Activated B cell treated with CpG ODN at 0.5 μM for 24 hours (primary cell): ENCODE data around the gene SUN2. TPM values are rescaled to one million over a fixed set of nuclear protein-coding genes. Genes with fewer than 3 reads are reported as not detected.

Experiments
- ATAC-seq: fragments of 200-7000 bp; cut with Tn5 transposase; one replicate; pipeline ENCODE4 v1.10.0; 2021; ENCODE audit warnings: low read depth, mild to moderate bottlenecking, moderate library complexity
- CTCF ChIA-PET: fragments of 350-600 bp; sonication (Branson Sonifier 250); formaldehyde crosslinking; loops from one replicate; lab custom pipeline; 2021; ENCODE audit warnings: antibody characterized with exemption; lab: Charles Lee
- POLR2A ChIA-PET: fragments of 350-600 bp; sonication (Branson Sonifier 250); formaldehyde crosslinking; loops from one replicate; lab custom pipeline; 2021; ENCODE audit warnings: antibody characterized with exemption; lab: Charles Lee
- DNase-seq: peaks from one replicate; pipeline ENCODE4 v3.0.0; 2022
- H3K27ac Mint-ChIP-seq: one replicate; pipeline ENCODE4 v1.8.0; 2020; ENCODE audit warnings: mixed read lengths
- H3K27me3 Mint-ChIP-seq: one replicate; pipeline ENCODE4 v1.8.0; 2021; ENCODE audit warnings: mixed read lengths
- H3K36me3 Mint-ChIP-seq: one replicate; pipeline ENCODE4 v1.8.0; 2021; ENCODE audit warnings: low read depth, mixed read lengths
- H3K4me1 Mint-ChIP-seq: one replicate; pipeline ENCODE4 v1.8.0; 2021; ENCODE audit warnings: mixed read lengths
- H3K4me3 Mint-ChIP-seq: one replicate; pipeline ENCODE4 v1.8.0; 2020; ENCODE audit warnings: mild to moderate bottlenecking, mixed read lengths
- H3K9me3 Mint-ChIP-seq: one replicate; pipeline ENCODE4 v1.8.0; 2020; ENCODE audit warnings: mixed read lengths
- CTCF ChIP-seq: fragments of 200-600 bp; IDR thresholded peaks from one replicate; pipeline ENCODE4 v1.8.0; 2022; ENCODE audit warnings: antibody characterized with exemption, mild to moderate bottlenecking
- intact Hi-C: fragments of 100-400 bp; cut with micrococcal nuclease; formaldehyde crosslinking; loops from one replicate; pipeline ENCODE4 v1.15.1; 2024
- total RNA-seq: library from RNA; stranded (reverse); gene quantifications from 2 replicates; pipeline ENCODE4 v1.2.3, GENCODE V29; 2022

SUN2 gene
- total RNA-seq, 1 donor from 2014 or later: 146 TPM

DNA sequence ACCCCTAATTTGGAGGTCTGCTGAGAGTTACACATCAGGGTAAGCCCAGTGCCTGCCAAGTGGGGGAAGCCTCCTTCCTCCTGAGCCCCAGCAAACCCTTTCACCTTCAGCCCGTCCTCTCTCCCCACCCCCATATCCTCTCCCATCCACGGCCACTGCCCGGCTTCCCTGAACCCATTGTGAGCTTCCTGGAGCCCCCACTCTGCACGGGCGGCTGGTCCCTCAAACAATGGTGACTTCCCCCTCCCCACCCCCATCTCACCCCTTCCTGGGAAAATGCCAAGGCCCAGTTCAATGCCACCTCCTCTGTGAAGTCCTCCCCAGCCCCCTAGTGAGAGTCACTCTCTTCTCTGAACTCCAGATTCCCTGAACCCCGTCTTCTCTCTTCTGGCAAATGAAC, 20.3 kb upstream of the SUN2 start:
- Mint-ChIP-seq H3K4me1 (no peaks in the 10 kb centered on the region), H3K27me3 (no peaks in the 10 kb centered on the region), H3K9me3 (no peaks in the 10 kb centered on the region), H3K4me3 (no peak overlapping the region), H3K27ac (no peak overlapping the region), H3K36me3 (peaks cover 14% of the 10 kb centered on the region)
- TF ChIP-seq CTCF: no peak
- intact Hi-C loops: no loop called here
- ChIA-PET POLR2A (no interaction called here), CTCF (no interaction called here)
- ATAC-seq (no peak), DNase-seq (no peak)

DNA sequence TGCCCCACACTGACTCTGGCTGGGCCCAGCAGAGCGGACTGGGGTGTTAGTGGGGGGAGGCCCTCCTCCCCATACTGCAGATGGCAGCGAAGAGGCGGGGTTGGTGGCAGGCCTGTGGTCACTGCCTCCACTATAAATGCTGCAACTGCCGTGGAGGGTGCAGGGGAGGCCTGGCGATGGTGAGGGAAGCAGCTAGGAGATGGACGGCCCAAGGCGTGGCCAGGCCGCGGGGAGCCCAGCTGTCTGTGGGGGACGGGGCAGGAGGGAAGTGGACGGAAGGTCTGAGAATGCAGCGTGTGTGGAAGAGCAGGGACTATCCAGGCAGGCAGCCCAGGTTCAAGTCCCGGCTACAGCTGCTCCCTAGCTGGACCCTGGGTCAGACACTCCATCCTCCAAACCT, 19.9 kb upstream of the SUN2 start:
- intact Hi-C loops: no loop called here
- no peaks in the 10 kb centered on the region for H3K9me3 Mint-ChIP-seq
- POLR2A ChIA-PET: no interaction called here
- H3K27ac Mint-ChIP-seq: no peak overlapping the region
- DNase-seq (no peak), ATAC-seq (no peak)
- peaks cover 14% of the 10 kb centered on the region for H3K36me3 Mint-ChIP-seq
- no peaks in the 10 kb centered on the region for H3K4me1 Mint-ChIP-seq
- no peak overlapping the region for H3K4me3 Mint-ChIP-seq
- TF ChIP-seq CTCF: no peak
- no peaks in the 10 kb centered on the region for H3K27me3 Mint-ChIP-seq
- CTCF ChIA-PET: no interaction called here

DNA sequence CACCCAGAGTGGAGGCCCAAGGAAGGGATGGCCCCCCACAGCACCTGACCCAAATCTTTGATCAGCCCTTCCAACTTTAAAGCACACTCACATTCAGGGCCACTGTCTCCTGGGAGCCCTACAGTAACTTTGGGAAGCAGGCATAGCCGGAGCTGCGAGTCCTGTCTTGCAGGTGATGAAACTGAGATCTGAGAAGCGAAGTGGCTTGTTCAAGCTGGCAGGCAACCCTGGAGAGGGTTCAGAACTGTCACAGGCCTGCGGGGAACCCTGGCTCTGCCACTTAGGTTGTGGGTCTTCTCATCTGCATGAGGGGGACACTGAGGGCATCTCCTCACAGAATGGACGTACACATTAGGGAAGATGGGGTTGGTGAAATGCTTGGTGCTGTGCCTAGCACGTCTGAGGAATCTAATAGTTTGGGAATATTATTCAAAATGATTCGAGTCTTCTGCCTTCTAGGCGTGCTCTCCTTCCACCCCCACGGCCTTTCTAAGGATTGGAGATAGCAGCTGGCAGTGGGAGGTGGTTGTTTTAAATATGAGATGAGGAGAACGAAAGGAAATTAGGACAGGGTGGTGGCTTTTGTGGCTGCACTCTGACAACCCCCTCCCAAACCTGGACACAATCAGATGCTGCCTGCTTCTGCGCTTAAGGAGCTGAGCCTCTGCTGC, 18.8 kb upstream of the SUN2 start:
- DNase-seq (no peak), ATAC-seq (no peak)
- no peaks in the 10 kb centered on the region for H3K4me1 Mint-ChIP-seq
- ChIA-PET CTCF (no interaction called here), POLR2A (no interaction called here)
- H3K27ac Mint-ChIP-seq: no peak overlapping the region
- H3K9me3 Mint-ChIP-seq: no peaks in the 10 kb centered on the region
- H3K27me3 Mint-ChIP-seq: no peaks in the 10 kb centered on the region
- no peak for TF ChIP-seq CTCF
- no peak overlapping the region for H3K4me3 Mint-ChIP-seq
- intact Hi-C loops: no loop called here
- H3K36me3 Mint-ChIP-seq: peaks cover 6% of the 10 kb centered on the region

DNA sequence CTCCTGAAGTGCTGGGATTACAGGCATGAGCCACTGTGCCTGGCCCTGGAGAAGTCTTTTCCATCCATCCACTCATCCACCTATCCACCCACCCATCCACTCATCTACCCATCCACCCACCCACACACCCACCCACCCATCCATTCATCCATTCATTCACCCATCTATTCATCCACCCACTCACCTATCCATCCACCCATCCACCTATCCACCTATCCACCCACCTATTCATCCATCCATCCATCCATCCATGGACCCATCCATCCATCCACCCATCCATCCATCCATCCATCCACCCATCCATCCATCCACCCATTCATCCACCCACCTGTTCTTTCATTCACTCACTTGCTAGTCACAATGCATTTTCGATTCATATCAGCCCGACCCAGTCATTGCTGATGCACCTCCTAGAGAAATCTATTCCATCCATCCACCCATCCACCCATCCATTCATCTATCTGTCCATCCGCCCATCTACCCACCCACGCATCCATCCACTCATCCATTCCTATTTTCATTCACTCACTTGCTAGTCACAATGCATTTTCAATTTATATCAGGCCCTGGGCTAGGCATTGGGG, 17.7 kb upstream of the SUN2 start:
- POLR2A ChIA-PET: no interaction called here
- no peak for TF ChIP-seq CTCF
- no peaks in the 10 kb centered on the region for H3K27me3 Mint-ChIP-seq
- DNase-seq: no peak
- peaks cover 2% of the 10 kb centered on the region for H3K4me1 Mint-ChIP-seq
- no peak overlapping the region for H3K4me3 Mint-ChIP-seq
- intact Hi-C loops: no loop called here
- CTCF ChIA-PET: no interaction called here
- no peak for ATAC-seq
- no peaks in the 10 kb centered on the region for H3K9me3 Mint-ChIP-seq
- H3K27ac Mint-ChIP-seq: no peak overlapping the region
- H3K36me3 Mint-ChIP-seq: no peaks in the 10 kb centered on the region

GRCh38 chr22:38772623-38772873, 16.8 kb upstream of the SUN2 start:
- no peak overlapping the region for H3K4me3 Mint-ChIP-seq
- H3K36me3 Mint-ChIP-seq: no peaks in the 10 kb centered on the region
- peaks cover 2% of the 10 kb centered on the region for H3K4me1 Mint-ChIP-seq
- POLR2A ChIA-PET: no interaction called here
- no peak for TF ChIP-seq CTCF
- CTCF ChIA-PET: no interaction called here
- intact Hi-C loops: no loop called here
- no peaks in the 10 kb centered on the region for H3K27me3 Mint-ChIP-seq
- no peaks in the 10 kb centered on the region for H3K9me3 Mint-ChIP-seq
- DNase-seq (no peak), ATAC-seq (no peak)
- H3K27ac Mint-ChIP-seq: no peak overlapping the region
